Measurements from ENCODE around the gene ELOVL6. TPM values are rescaled to one million over a fixed set of nuclear protein-coding genes. Genes with fewer than 3 reads are reported as not detected.

ELOVL6 gene
- total and polyA plus RNA-seq, 8 donors, result 3.2 to 27.9 (median 4.4) TPM

DNA sequence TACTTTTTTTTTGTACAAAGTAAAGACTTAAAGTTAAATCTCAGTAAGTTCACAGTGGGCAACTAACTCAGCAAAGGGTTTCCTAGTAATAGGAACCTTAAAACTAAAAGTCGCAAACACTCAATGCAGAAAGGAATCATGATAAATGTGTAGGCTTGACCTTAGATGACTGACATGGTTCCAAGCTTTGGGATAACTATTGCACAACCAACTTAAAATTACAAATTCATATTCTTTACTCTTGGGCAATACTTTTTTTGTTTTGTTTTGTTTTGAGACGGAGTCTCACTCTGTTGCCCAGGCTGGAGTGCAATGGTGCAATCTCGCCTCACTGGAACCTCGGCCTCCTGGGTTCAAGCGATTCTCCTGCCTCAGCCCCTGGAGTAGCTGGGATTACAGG lies 8.2 kb downstream of the ELOVL6 start:
- intact Hi-C loops (cut with DNase I; ENCODE audit: low total_unique reads), result no loop called here
- Histone ChIP-seq H3K9me3 (no peaks in the 10 kb centered on the region), H3K4me3 (no peak overlapping the region), H3K4me1 (peaks cover 0 to 34% (median 18%) of the 10 kb centered on the region in 4 donors), H3K27me3 (no peaks in the 10 kb centered on the region), H3K36me3 (no peaks in the 10 kb centered on the region), H3K27ac (no peak overlapping the region)
- no peak for DNase-seq
- TF ChIP-seq, protein P1, sequence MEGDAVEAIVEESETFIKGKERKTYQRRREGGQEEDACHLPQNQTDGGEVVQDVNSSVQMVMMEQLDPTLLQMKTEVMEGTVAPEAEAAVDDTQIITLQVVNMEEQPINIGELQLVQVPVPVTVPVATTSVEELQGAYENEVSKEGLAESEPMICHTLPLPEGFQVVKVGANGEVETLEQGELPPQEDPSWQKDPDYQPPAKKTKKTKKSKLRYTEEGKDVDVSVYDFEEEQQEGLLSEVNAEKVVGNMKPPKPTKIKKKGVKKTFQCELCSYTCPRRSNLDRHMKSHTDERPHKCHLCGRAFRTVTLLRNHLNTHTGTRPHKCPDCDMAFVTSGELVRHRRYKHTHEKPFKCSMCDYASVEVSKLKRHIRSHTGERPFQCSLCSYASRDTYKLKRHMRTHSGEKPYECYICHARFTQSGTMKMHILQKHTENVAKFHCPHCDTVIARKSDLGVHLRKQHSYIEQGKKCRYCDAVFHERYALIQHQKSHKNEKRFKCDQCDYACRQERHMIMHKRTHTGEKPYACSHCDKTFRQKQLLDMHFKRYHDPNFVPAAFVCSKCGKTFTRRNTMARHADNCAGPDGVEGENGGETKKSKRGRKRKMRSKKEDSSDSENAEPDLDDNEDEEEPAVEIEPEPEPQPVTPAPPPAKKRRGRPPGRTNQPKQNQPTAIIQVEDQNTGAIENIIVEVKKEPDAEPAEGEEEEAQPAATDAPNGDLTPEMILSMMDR (IDR thresholded peaks at IDR 0.05), result no peak
- 89 to 97% (median 94%) methylated on average over 5 of the region's 5 CpGs for WGBS, 5 donors

DNA sequence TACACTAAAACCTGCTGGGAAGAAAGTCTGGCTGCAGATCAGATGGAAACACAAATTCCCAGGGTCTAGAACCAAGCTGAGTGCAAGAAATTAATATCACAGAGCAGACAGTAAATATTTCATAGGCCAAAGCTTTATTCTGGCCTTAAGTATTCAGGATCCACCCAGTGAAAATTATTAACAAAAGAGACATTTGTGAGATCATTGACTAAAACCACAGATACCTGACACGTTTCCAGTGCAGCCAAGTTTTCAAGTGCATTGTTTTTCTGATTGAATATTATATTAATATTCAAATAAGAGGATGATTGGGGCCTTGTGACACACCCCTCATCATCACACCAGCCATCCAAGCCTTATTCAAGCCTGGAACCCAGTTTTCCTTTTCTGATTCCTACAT lies 10.3 kb downstream of the ELOVL6 start:
- intact Hi-C loops (cut with DNase I; ENCODE audit: low total_unique reads), result no loop called here
- Histone ChIP-seq H3K9me3 (no peaks in the 10 kb centered on the region), H3K4me1 (peaks cover 0 to 16% (median 7%) of the 10 kb centered on the region in 4 donors), H3K27ac (no peak overlapping the region), H3K27me3 (no peaks in the 10 kb centered on the region), H3K4me3 (no peak overlapping the region), H3K36me3 (no peaks in the 10 kb centered on the region)
- 55 to 79% (median 62%) methylated on average over 1 of the region's 1 CpG for WGBS, 5 donors
- DNase-seq, result no peak
- TF ChIP-seq, protein P1 (IDR thresholded peaks at IDR 0.05), result no peak
- no peak for TF ChIP-seq POLR2A (IDR thresholded peaks at IDR 0.05)
- TF ChIP-seq EP300 (IDR thresholded peaks at IDR 0.05), result no peak
- TF ChIP-seq POLR2AphosphoS5 (IDR thresholded peaks at IDR 0.05), result no peak

DNA sequence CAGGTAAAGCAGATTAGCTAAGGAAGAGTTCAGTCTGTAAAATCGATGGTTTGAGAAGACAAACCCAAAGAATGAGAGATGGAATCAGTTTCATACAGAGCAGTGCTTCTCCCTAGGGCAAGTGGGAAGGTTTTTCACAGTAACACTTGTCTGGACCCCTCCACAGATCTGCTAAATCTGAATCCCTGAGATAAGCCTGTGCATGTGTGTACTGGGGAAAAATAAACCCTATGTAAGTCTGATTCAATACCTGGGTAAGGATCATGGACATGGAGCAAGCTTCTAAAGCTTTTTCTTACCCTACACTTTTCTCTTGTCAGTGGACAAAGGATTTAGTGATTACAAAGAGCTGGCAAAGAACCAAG lies 13.6 kb downstream of the ELOVL6 start:
- H3K27ac ChIP-seq, result no peak overlapping the region
- H3K36me3 ChIP-seq, result no peaks in the 10 kb centered on the region
- TF ChIP-seq, protein P1 (IDR thresholded peaks at IDR 0.05), result no peak
- no peak for TF ChIP-seq POLR2A (IDR thresholded peaks at IDR 0.05)
- TF ChIP-seq POLR2AphosphoS5 (IDR thresholded peaks at IDR 0.05), result no peak
- TF ChIP-seq EP300 (IDR thresholded peaks at IDR 0.05), result no peak
- no peak for DNase-seq
- intact Hi-C loops (cut with DNase I; ENCODE audit: low total_unique reads), result no loop called here
- H3K27me3 ChIP-seq, result no peaks in the 10 kb centered on the region
- H3K4me3 ChIP-seq, result no peak overlapping the region
- H3K4me1 ChIP-seq, result peaks cover 0 to 7% (median 1%) of the 10 kb centered on the region in 4 donors
- 71 to 85% (median 77%) methylated on average over 1 of the region's 1 CpG for WGBS, 5 donors
- H3K9me3 ChIP-seq, result no peaks in the 10 kb centered on the region

DNA sequence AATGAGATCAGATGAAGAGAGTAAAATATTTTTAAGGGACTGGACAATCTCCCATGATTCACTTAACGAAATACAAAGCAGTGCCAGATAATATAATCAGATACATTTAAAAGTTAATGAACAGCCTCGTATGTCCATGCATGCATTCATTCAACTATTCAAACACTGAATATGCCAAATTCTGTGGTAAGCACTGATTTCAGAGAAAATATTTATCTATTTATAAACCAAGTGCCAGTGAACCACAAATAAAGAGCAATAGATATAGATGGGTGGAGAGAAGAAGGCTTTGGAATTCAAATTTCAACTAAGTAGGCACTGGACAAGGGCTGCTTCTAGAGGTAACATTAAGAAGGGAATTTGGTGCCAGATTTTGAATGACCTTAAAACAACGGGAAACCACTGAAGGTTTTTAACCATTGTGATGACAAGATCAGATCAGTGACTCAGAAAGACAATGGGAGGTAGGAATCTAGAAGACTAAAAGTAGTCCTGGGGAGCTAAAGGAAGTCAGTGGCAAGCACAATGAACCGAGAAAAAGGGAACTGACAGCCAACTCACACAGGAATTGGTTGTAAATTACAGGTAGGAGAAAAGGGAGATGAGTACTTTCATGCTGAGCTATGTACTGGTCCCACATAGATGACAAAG lies 14.2 kb downstream of the ELOVL6 start:
- 32 to 49% (median 42%) methylated on average over 4 of the region's 4 CpGs for WGBS, 5 donors
- no peak for DNase-seq
- Histone ChIP-seq H3K4me3 (no peak overlapping the region), H3K27me3 (no peaks in the 10 kb centered on the region), H3K9me3 (no peaks in the 10 kb centered on the region), H3K27ac (no peak overlapping the region), H3K36me3 (no peaks in the 10 kb centered on the region), H3K4me1 (peaks cover 0 to 7% (median 1%) of the 10 kb centered on the region in 4 donors)
- intact Hi-C loops (cut with DNase I; ENCODE audit: low total_unique reads), result no loop called here
- TF ChIP-seq EP300 (IDR thresholded peaks at IDR 0.05) (no peak), POLR2AphosphoS5 (IDR thresholded peaks at IDR 0.05) (no peak), POLR2A (IDR thresholded peaks at IDR 0.05) (no peak)
- TF ChIP-seq, protein P1 (IDR thresholded peaks at IDR 0.05), result no peak

All from stomach (tissue), 9 donors.